Bronchial epithelial cell (primary cell): ENCODE results near the gene PNCK. TPM values are rescaled to one million over a fixed set of nuclear protein-coding genes. Genes with fewer than 3 reads are reported as not detected.

Source experiments
- DNase-seq: peaks from one replicate; pipeline ENCODE4 v3.0.0-alpha.2; 2010; ENCODE audit warnings: low read depth
- FAIRE-seq: peaks from 2 replicates; lab custom pipeline; 2011; peaks lifted over from hg19 to GRCh38; lab: Jason Lieb, UNC
- H3K27me3 ChIP-seq: 2 replicates; pipeline ENCODE4 v1.5.1; 2011; ENCODE audit warnings: low read length; ENCODE audit not compliant: control insufficient read depth, insufficient read depth
- H3K36me3 ChIP-seq: 2 replicates; pipeline ENCODE4 v1.5.1; 2011; ENCODE audit warnings: low read length; ENCODE audit not compliant: control insufficient read depth, insufficient read depth
- H3K4me3 ChIP-seq: 2 replicates; pipeline ENCODE4 v1.5.1; 2011; ENCODE audit warnings: mild to moderate bottlenecking, low read depth, low read length, control low read depth
- CTCF ChIP-seq: IDR thresholded peaks from 2 replicates; pipeline ENCODE4 v1.5.1; 2011; ENCODE audit warnings: mild to moderate bottlenecking, moderate library complexity, low read length, control low read depth, inconsistent platforms; ENCODE audit not compliant: insufficient read depth, severe bottlenecking
- total RNA-seq: library from RNA; depleted of rRNA; stranded (reverse); fragments of >200 nt; gene quantifications from 2 replicates; pipeline ENCODE4 v1.2.1, GENCODE V29; 2014

Gene PNCK
- total RNA-seq, 1 donor from 2014 or later: 2.1 TPM

- Histone ChIP-seq H3K4me3 (no peak overlapping the region), H3K27me3 (no peaks in the 10 kb centered on the region), H3K36me3 (no peaks in the 10 kb centered on the region)
- FAIRE-seq (no peak), DNase-seq (no peak)
- no peak for TF ChIP-seq CTCF
Observed at GRCh38 chrX:153681175-153681574, 7.6 kb upstream of the PNCK start.

GRCh38 chrX:153674219-153674851 is 722 bp upstream of the PNCK start:
- Histone ChIP-seq H3K36me3 (no peaks in the 10 kb centered on the region), H3K27me3 (no peaks in the 10 kb centered on the region), H3K4me3 (no peak overlapping the region)
- TF ChIP-seq CTCF: no peak
- DNase-seq: no peak
- no peak for FAIRE-seq

GRCh38 chrX:153672531-153673427 is 834 bp downstream of the PNCK start:
- no peaks in the 10 kb centered on the region for H3K27me3 ChIP-seq
- no peak overlapping the region for H3K4me3 ChIP-seq
- FAIRE-seq (no peak), DNase-seq (no peak)
- no peak for TF ChIP-seq CTCF
- no peaks in the 10 kb centered on the region for H3K36me3 ChIP-seq

- TF ChIP-seq CTCF: no peak
- no peak for FAIRE-seq
Observed at GRCh38 chrX:153671589-153672530, 1.8 kb downstream of the PNCK start.

GRCh38 chrX:153670748-153671588 is 2.6 kb downstream of the PNCK start:
- Histone ChIP-seq H3K36me3 (no peaks in the 10 kb centered on the region), H3K4me3 (no peak overlapping the region), H3K27me3 (no peaks in the 10 kb centered on the region)
- no peak for TF ChIP-seq CTCF
- FAIRE-seq: no peak
- no peak for DNase-seq

More at GRCh38 chrX:153671589-153672530, 1.8 kb downstream of the PNCK start:
- DNase-seq: no peak
- Histone ChIP-seq H3K27me3 (no peaks in the 10 kb centered on the region), H3K36me3 (no peaks in the 10 kb centered on the region), H3K4me3 (no peak overlapping the region)
